OCI-LY1 (cell line): ENCODE data around the gene PCBP1.
"Not testable (repeated sequence)": the region's sequence is repeated elsewhere in the genome, so short reads cannot be mapped to it uniquely, and the experiment has no call there.

Source experiments
- H2AFZ ChIP-seq: fragments of 200-600 bp; sonication (generic), shearing (Covaris generic); 2 replicates; pipeline ENCODE4 v1.6.0; 2014; ENCODE audit warnings: antibody characterized with exemption, mild to moderate bottlenecking, low read length
- H3F3A ChIP-seq: fragments of 200-600 bp; sonication (generic), shearing (Covaris generic); 2 replicates; pipeline ENCODE4 v1.6.0; 2014; ENCODE audit warnings: mild to moderate bottlenecking, antibody characterized with exemption, low read length, moderate library complexity; ENCODE audit not compliant: insufficient read depth
- H3K27ac ChIP-seq: fragments of 200-600 bp; sonication (generic); 2 replicates; pipeline ENCODE4 v1.5.1; 2014; ENCODE audit warnings: low read length, mixed run types, mild to moderate bottlenecking, low read depth; ENCODE audit not compliant: poor library complexity, severe bottlenecking
- H3K27me3 ChIP-seq: fragments of 200-600 bp; sonication (generic); 2 replicates; pipeline ENCODE4 v1.6.0; 2014; ENCODE audit warnings: antibody characterized with exemption, mild to moderate bottlenecking, low read length, moderate library complexity; ENCODE audit not compliant: insufficient read depth
- H3K36me3 ChIP-seq: fragments of 200-600 bp; sonication (generic); 2 replicates; pipeline ENCODE4 v1.6.1; 2014; ENCODE audit warnings: mild to moderate bottlenecking, antibody characterized with exemption, low read length, moderate library complexity, mixed read lengths; ENCODE audit not compliant: insufficient read depth
- H3K4me1 ChIP-seq: fragments of 200-600 bp; sonication (generic); 2 replicates; pipeline ENCODE4 v1.5.1; 2014; ENCODE audit warnings: mild to moderate bottlenecking, low read length, moderate library complexity; ENCODE audit not compliant: insufficient read depth, severe bottlenecking
- H3K4me2 ChIP-seq: fragments of 200-600 bp; sonication (generic), shearing (Covaris generic); 2 replicates; pipeline ENCODE4 v1.6.1; 2014; ENCODE audit warnings: low read length
- H3K4me3 ChIP-seq: fragments of 200-600 bp; sonication (generic); 2 replicates; pipeline ENCODE4 v1.5.1; 2014; ENCODE audit warnings: low read length, low read depth, mild to moderate bottlenecking, mixed read lengths; ENCODE audit not compliant: poor library complexity, severe bottlenecking
- H3K79me2 ChIP-seq: fragments of 200-600 bp; shearing (Covaris generic); 2 replicates; pipeline ENCODE4 v1.6.1; 2016; ENCODE audit warnings: mixed run types, low read length, mixed read lengths; ENCODE audit not compliant: insufficient read depth
- H3K9ac ChIP-seq: fragments of 200-600 bp; sonication (generic), shearing (Covaris generic); 2 replicates; pipeline ENCODE4 v1.6.1; 2014; ENCODE audit warnings: mild to moderate bottlenecking, low read length, mixed read lengths
- H3K9me2 ChIP-seq: fragments of 200-600 bp; sonication (generic), shearing (Covaris generic); 2 replicates; pipeline ENCODE4 v1.6.1; 2014; ENCODE audit warnings: low read depth, mild to moderate bottlenecking, low read length, mixed read lengths
- H3K9me3 ChIP-seq: fragments of 200-600 bp; shearing (Covaris generic); 2 replicates; pipeline ENCODE4 v1.6.1; 2014; ENCODE audit warnings: low read length, mixed read lengths
- H4K20me1 ChIP-seq: fragments of 200-600 bp; sonication (generic), shearing (Covaris generic); 2 replicates; pipeline ENCODE4 v1.6.0; 2016; ENCODE audit warnings: mild to moderate bottlenecking, low read length; ENCODE audit not compliant: insufficient read depth
- CTCF ChIP-seq: fragments of 200-600 bp; sonication (generic), shearing (Covaris generic); IDR thresholded peaks from 2 replicates; pipeline ENCODE4 v1.5.1; 2017; ENCODE audit warnings: mild to moderate bottlenecking, antibody characterized with exemption, low read length, moderate library complexity, mixed read lengths
- EZH2 ChIP-seq: fragments of 200-600 bp; sonication (generic), shearing (Covaris generic); IDR thresholded peaks from 2 replicates; pipeline ENCODE4 v1.8.0; 2017; ENCODE audit warnings: borderline replicate concordance, mixed run types, mild to moderate bottlenecking, antibody characterized with exemption, low read length, moderate library complexity, mixed read lengths

Gene PCBP1

GRCh38 chr2:70098032-70098431 lies 10.8 kb downstream of the PCBP1 start:
- no peaks in the 10 kb centered on the region for H3K9me2 ChIP-seq
- H4K20me1 ChIP-seq, result no peaks in the 10 kb centered on the region
- no peaks in the 10 kb centered on the region for H3K27me3 ChIP-seq
- no peak overlapping the region for H3K4me3 ChIP-seq
- H3K4me2 ChIP-seq, result no peak overlapping the region
- H3K4me1 ChIP-seq, result peaks cover 29% of the 10 kb centered on the region
- H3K36me3 ChIP-seq, result no peaks in the 10 kb centered on the region
- H3K9ac ChIP-seq, result no peak overlapping the region
- no peak overlapping the region for H3K27ac ChIP-seq
- no peaks in the 10 kb centered on the region for H3K79me2 ChIP-seq
- no peak for TF ChIP-seq CTCF
- no peak for TF ChIP-seq EZH2
- no peak overlapping the region for H2AFZ ChIP-seq
- no peaks in the 10 kb centered on the region for H3K9me3 ChIP-seq
- 0 out of 2 replicates have a peak, but pooled peaks cover 4% of the 10 kb centered on the region for H3F3A ChIP-seq

GRCh38 chr2:70099270-70099669 lies 12.0 kb downstream of the PCBP1 start:
- Histone ChIP-seq H2AFZ (no peak overlapping the region), H4K20me1 (no peaks in the 10 kb centered on the region), H3K36me3 (no peaks in the 10 kb centered on the region), H3K79me2 (no peaks in the 10 kb centered on the region), H3K9ac (no peak overlapping the region), H3K9me2 (no peaks in the 10 kb centered on the region), H3F3A (0 out of 2 replicates have a peak, but pooled peaks cover 10% of the 10 kb centered on the region), H3K27me3 (no peaks in the 10 kb centered on the region), H3K4me2 (no peak overlapping the region), H3K4me1 (peaks cover 36% of the 10 kb centered on the region), H3K4me3 (no peak overlapping the region), H3K9me3 (no peaks in the 10 kb centered on the region), H3K27ac (peak overlapping the region; percentile 35)
- TF ChIP-seq EZH2 (no peak), CTCF (no peak)

GRCh38 chr2:70101174-70101573 lies 13.9 kb downstream of the PCBP1 start:
- Histone ChIP-seq H3F3A (0 out of 2 replicates have a peak, but pooled peaks cover 10% of the 10 kb centered on the region), H3K27me3 (no peaks in the 10 kb centered on the region), H3K36me3 (no peaks in the 10 kb centered on the region), H3K9me3 (no peaks in the 10 kb centered on the region), H3K4me2 (no peak overlapping the region), H3K4me1 (peaks cover 26% of the 10 kb centered on the region), H3K9ac (no peak overlapping the region), H3K4me3 (no peak overlapping the region), H3K79me2 (no peaks in the 10 kb centered on the region), H3K9me2 (no peaks in the 10 kb centered on the region), H4K20me1 (no peaks in the 10 kb centered on the region), H2AFZ (no peak overlapping the region), H3K27ac (no peak overlapping the region)
- TF ChIP-seq EZH2, result no peak
- TF ChIP-seq CTCF, result no peak

DNA sequence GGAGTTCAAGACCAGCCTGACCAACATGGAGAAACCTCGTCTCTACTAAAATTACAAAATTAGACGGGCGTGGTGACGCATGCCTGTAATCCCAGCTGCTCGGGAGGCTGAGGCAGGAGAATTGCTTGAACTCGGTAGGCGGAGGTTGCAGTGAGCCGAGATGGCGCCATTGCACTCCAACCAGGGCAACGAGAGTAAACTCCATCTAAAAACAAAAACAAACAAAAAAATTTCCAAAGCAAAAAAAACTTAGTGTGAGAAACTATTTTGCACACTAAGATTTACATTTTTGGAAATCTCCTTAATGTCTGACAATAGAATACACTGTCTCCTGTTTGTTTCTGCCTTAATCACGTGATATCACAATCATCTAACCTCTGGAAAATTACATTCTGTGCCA lies 14.4 kb downstream of the PCBP1 start:
- H3K4me1 ChIP-seq, result peaks cover 28% of the 10 kb centered on the region
- not testable (repeated sequence) for H2AFZ ChIP-seq, H3K27ac ChIP-seq, H3K9ac ChIP-seq, H3K4me3 ChIP-seq, H3F3A ChIP-seq, H3K9me2 ChIP-seq, H3K9me3 ChIP-seq, H3K27me3 ChIP-seq, H3K79me2 ChIP-seq, H3K36me3 ChIP-seq, H3K4me2 ChIP-seq, H4K20me1 ChIP-seq

GRCh38 chr2:70102323-70102905 lies 15.1 kb downstream of the PCBP1 start:
- not testable (repeated sequence) for H3K4me2 ChIP-seq, H4K20me1 ChIP-seq, H3K79me2 ChIP-seq, H3K36me3 ChIP-seq, H3K27me3 ChIP-seq, H3K4me3 ChIP-seq, H3K9me3 ChIP-seq, H3K9me2 ChIP-seq, H3F3A ChIP-seq, H3K9ac ChIP-seq, H2AFZ ChIP-seq
- H3K4me1 ChIP-seq, result peaks cover 36% of the 10 kb centered on the region
- H3K27ac ChIP-seq, result peak overlapping the region; percentile 93
